A673 (cell line): ENCODE data around the gene ZNF334. TPM values are rescaled to one million over a fixed set of nuclear protein-coding genes. Genes with fewer than 3 reads are reported as not detected.

Experiments
- BruUV-seq: library from RNA; stranded (reverse); fragments of 400-500 nt; replicated peaks from 2 replicates; lab custom pipeline; 2021; lab: Mats Ljungman, UMichigan
- CTCF ChIA-PET: fragments of 300-600 bp; sonication (Branson Sonifier 250); formaldehyde crosslinking; loops from one replicate; lab custom pipeline; 2022; ENCODE audit warnings: antibody characterized with exemption; lab: Charles Lee
- POLR2A ChIA-PET: fragments of 300-600 bp; sonication (Branson Sonifier 250); formaldehyde crosslinking; loops from one replicate; lab custom pipeline; 2022; ENCODE audit warnings: antibody characterized with exemption; ENCODE audit not compliant: low non-redundant PET; lab: Charles Lee
- DNase-seq: peaks from one replicate; pipeline ENCODE4 v3.0.0-alpha.2; 2015; ENCODE audit warnings: low spot score
- H3K27ac ChIP-seq: fragments of 200-600 bp; sonication (generic); 2 replicates; pipeline ENCODE4 v1.5.1; 2016; ENCODE audit warnings: mixed run types, low read depth, mild to moderate bottlenecking, mixed read lengths, antibody characterized with exemption, low read length; ENCODE audit not compliant: poor library complexity, severe bottlenecking
- H3K27me3 ChIP-seq: fragments of 200-600 bp; sonication (generic); replicated peaks from 2 replicates; pipeline ENCODE4 v1.6.1; 2017; ENCODE audit warnings: mixed run types, low read depth, mild to moderate bottlenecking, mixed read lengths, antibody characterized with exemption, low read length; ENCODE audit not compliant: insufficient read depth, poor library complexity
- H3K36me3 ChIP-seq: fragments of 200-600 bp; sonication (generic); 2 replicates; pipeline ENCODE4 v1.6.1; 2016; ENCODE audit warnings: mixed run types, mild to moderate bottlenecking, mixed read lengths, antibody characterized with exemption, low read length; ENCODE audit not compliant: insufficient read depth, poor library complexity, severe bottlenecking
- H3K4me1 ChIP-seq: fragments of 200-600 bp; sonication (generic); 2 replicates; pipeline ENCODE4 v1.6.1; 2017; ENCODE audit warnings: mixed run types, mild to moderate bottlenecking, mixed read lengths, antibody characterized with exemption, low read length; ENCODE audit not compliant: insufficient read depth, poor library complexity, severe bottlenecking
- H3K4me3 ChIP-seq: fragments of 200-600 bp; sonication (generic); 2 replicates; pipeline ENCODE4 v1.5.1; 2016; ENCODE audit warnings: low read depth, mixed run types, mild to moderate bottlenecking, mixed read lengths, low read length; ENCODE audit not compliant: poor library complexity, severe bottlenecking
- H3K9me3 ChIP-seq: fragments of 200-600 bp; sonication (generic); 2 replicates; pipeline ENCODE4 v1.6.1; 2016; ENCODE audit warnings: mixed run types, low read depth, mild to moderate bottlenecking, mixed read lengths, antibody characterized with exemption, low read length; ENCODE audit not compliant: poor library complexity, severe bottlenecking
- CTCF ChIP-seq: fragments of 300-800, 200-600 bp; sonication (generic); conservative IDR thresholded peaks from 2 replicates; pipeline ENCODE4 v1.5.1; 2017; ENCODE audit warnings: low read depth, mild to moderate bottlenecking, antibody characterized with exemption, low read length, moderate library complexity, mixed read lengths
- EZH2 ChIP-seq: fragments of 200-600 bp; sonication (generic); IDR thresholded peaks from 2 replicates; pipeline ENCODE4 v1.6.1; 2017; ENCODE audit warnings: borderline replicate concordance, low read depth, mild to moderate bottlenecking, mixed read lengths, antibody characterized with exemption, low read length; ENCODE audit not compliant: poor library complexity, severe bottlenecking
- intact Hi-C: fragments of 100-400 bp; cut with micrococcal nuclease; formaldehyde crosslinking; loops from one replicate; pipeline ENCODE4 v1.10.0; 2022; ENCODE audit not compliant: unreplicated experiment
- total RNA-seq: library from RNA; stranded (reverse); gene quantifications from 2 replicates; pipeline ENCODE4 v1.2.3, GENCODE V29; 2021

The ZNF334 gene
- total RNA-seq, 1 experiment from 2014 or later, result 4.5 TPM

DNA sequence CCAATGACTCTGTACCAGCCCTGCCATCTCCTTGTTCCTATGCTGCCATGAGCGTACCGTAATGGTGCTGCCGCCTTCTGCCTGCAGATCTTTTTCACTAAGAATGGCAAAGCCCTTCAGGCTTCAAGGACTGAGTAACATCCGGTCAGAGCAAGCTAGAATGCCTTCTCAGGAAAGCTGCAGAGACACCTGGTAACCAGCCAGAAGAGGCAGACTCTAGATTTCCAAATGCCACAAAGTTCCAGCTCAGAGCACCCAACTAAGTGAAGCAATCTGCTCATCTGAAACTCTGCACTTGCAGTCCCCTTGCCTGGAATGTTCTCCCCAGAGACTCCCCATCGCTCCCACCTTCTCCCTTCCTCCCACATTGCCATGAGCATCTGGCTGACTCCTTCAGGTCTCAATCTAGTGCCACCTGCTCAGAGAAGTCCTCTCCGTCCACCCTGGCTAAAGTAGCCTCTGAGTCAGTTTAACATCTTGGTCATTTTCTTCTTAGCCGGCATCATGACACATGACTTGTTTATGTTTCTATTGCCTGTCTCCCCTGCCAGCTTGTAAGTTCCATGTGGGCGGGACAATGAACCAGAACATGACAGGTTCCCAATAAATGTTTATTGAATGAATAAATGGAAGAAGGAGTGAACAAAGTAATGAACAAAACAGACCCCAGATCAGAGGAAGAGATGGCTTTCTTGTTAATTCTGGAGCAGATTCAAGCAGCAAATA is 44.0 kb upstream of the ZNF334 start:
- no peaks in the 10 kb centered on the region for H3K9me3 ChIP-seq
- H3K27ac ChIP-seq, result no peak overlapping the region
- no peak for TF ChIP-seq EZH2
- TF ChIP-seq CTCF, result no peak
- no peak for DNase-seq
- CTCF ChIA-PET, result no interaction called here
- BruUV-seq, result no TSS peak
- H3K4me3 ChIP-seq, result no peak overlapping the region
- H3K4me1 ChIP-seq, result no peaks in the 10 kb centered on the region
- POLR2A ChIA-PET, result no interaction called here
- H3K27me3 ChIP-seq, result peaks cover 4% of the 10 kb centered on the region
- intact Hi-C loops, result no loop called here
- no peaks in the 10 kb centered on the region for H3K36me3 ChIP-seq

GRCh38 chr20:46555370-46555956 is 42.1 kb upstream of the ZNF334 start:
- ChIA-PET POLR2A (no interaction called here), CTCF (no interaction called here)
- Histone ChIP-seq H3K4me1 (no peaks in the 10 kb centered on the region), H3K4me3 (no peak overlapping the region), H3K9me3 (no peaks in the 10 kb centered on the region), H3K27me3 (peaks cover 4% of the 10 kb centered on the region), H3K36me3 (no peaks in the 10 kb centered on the region), H3K27ac (no peak overlapping the region)
- TF ChIP-seq CTCF (no peak), EZH2 (no peak)
- no peak for DNase-seq
- no TSS peak for BruUV-seq
- intact Hi-C loops, result no loop called here

- intact Hi-C loops, result no loop called here
- TF ChIP-seq CTCF (no peak), EZH2 (no peak)
- Histone ChIP-seq H3K27me3 (peaks cover 4% of the 10 kb centered on the region), H3K4me3 (no peak overlapping the region), H3K27ac (no peak overlapping the region), H3K36me3 (no peaks in the 10 kb centered on the region), H3K4me1 (no peaks in the 10 kb centered on the region), H3K9me3 (no peaks in the 10 kb centered on the region)
- CTCF ChIA-PET, result no interaction called here
- POLR2A ChIA-PET, result interaction anchor here (0.6 kb wide), 1 partner anchor 754 kb away, joined by 6 read pairs; no protein-coding TSS in a partner anchor
- BruUV-seq, result no TSS peak
- no peak for DNase-seq
Observed at GRCh38 chr20:46554828-46555227, 41.5 kb upstream of the ZNF334 start.
